Mesendoderm (in vitro differentiated cells): ENCODE measurements around the gene B3GNT9.
A peak's percentile ranks its signal among the peaks of the same experiment; 100 is the strongest.

Experiments
- DNase-seq: peaks from one replicate; pipeline ENCODE4 v3.0.0; 2013
- H2AK5ac ChIP-seq: 2 replicates; pipeline ENCODE4 v1.6.1; 2013; ENCODE audit warnings: low read length, inconsistent platforms
- H2BK120ac ChIP-seq: 2 replicates; pipeline ENCODE4 v1.6.1; 2013; ENCODE audit warnings: low read depth, mild to moderate bottlenecking, low read length, moderate library complexity, mixed read lengths
- H2BK15ac ChIP-seq: replicated peaks from 2 replicates; pipeline ENCODE4 v1.6.1; 2013; ENCODE audit warnings: low read depth, mild to moderate bottlenecking, moderate library complexity
- H2BK5ac ChIP-seq: 2 replicates; pipeline ENCODE4 v1.6.1; 2013; ENCODE audit warnings: low read length, inconsistent platforms
- H3K18ac ChIP-seq: 2 replicates; pipeline ENCODE4 v1.6.1; 2013; ENCODE audit warnings: mild to moderate bottlenecking, low read length, mixed read lengths
- H3K23ac ChIP-seq: one replicate; pipeline ENCODE4 v1.6.1; 2013; ENCODE audit warnings: low read length
- H3K27ac ChIP-seq: 2 replicates; pipeline ENCODE4 v1.5.1; 2013; ENCODE audit warnings: low read depth, mild to moderate bottlenecking, inconsistent platforms, low read length, moderate library complexity
- H3K27me3 ChIP-seq: 2 replicates; pipeline ENCODE4 v1.6.1; 2013; ENCODE audit warnings: low read length, control low read depth, mild to moderate bottlenecking, inconsistent platforms; ENCODE audit not compliant: insufficient read depth, poor library complexity
- H3K36me3 ChIP-seq: 2 replicates; pipeline ENCODE4 v1.6.1; 2013; ENCODE audit warnings: low read length, inconsistent platforms; ENCODE audit not compliant: control insufficient read depth, insufficient read depth
- H3K4ac ChIP-seq: one replicate; pipeline ENCODE4 v1.6.1; 2013; ENCODE audit warnings: low read depth, mild to moderate bottlenecking, low read length, moderate library complexity
- H3K4me1 ChIP-seq: 2 replicates; pipeline ENCODE4 v1.6.1; 2013; ENCODE audit warnings: low read depth, low read length, inconsistent platforms; ENCODE audit not compliant: control insufficient read depth
- H3K4me2 ChIP-seq: 2 replicates; pipeline ENCODE4 v1.6.1; 2013; ENCODE audit warnings: low read length
- H3K4me3 ChIP-seq: 2 replicates; pipeline ENCODE4 v1.5.1; 2013; ENCODE audit warnings: mild to moderate bottlenecking, low read length
- H3K56ac ChIP-seq: one replicate; pipeline ENCODE4 v1.6.1; 2013; ENCODE audit warnings: low read length
- H3K79me1 ChIP-seq: 2 replicates; pipeline ENCODE4 v1.6.1; 2013; ENCODE audit warnings: low read length, inconsistent platforms
- H3K79me2 ChIP-seq: 2 replicates; pipeline ENCODE4 v1.6.1; 2013; ENCODE audit warnings: mild to moderate bottlenecking, low read length; ENCODE audit not compliant: control insufficient read depth, insufficient read depth
- H3K9ac ChIP-seq: 2 replicates; pipeline ENCODE4 v1.6.1; 2013; ENCODE audit warnings: low read length, inconsistent platforms
- H4K5ac ChIP-seq: one replicate; pipeline ENCODE4 v1.6.1; 2013; ENCODE audit warnings: low read length
- H4K8ac ChIP-seq: one replicate; pipeline ENCODE4 v1.6.1; 2013; ENCODE audit warnings: low read depth, mild to moderate bottlenecking, control low read depth, low read length, moderate library complexity
- WGBS: extraction: QIAGEN DNeasy Blood & Tissue Kit; methylation state at CpG from one replicate; pipeline ENCODE4 v1.1.7; 2013; ENCODE audit warnings: low lambda C conversion rate, missing lambda C conversion rate; ENCODE audit not compliant: insufficient coverage; ENCODE audit errors: extremely low coverage; 5-methylcytosine and 5-hydroxymethylcytosine counted together

Gene B3GNT9

GRCh38 chr16:67173808-67174705 lies 23.3 kb upstream of the B3GNT9 start:
- peaks cover 12% of the 10 kb centered on the region for H3K27me3 ChIP-seq
- no CpG with 5 or more reads among the region's 71 CpGs for WGBS

GRCh38 chr16:67173323-67173722 lies 22.5 kb upstream of the B3GNT9 start:
- no peak overlapping the region for H3K27ac ChIP-seq
- H3K4ac ChIP-seq: no peak overlapping the region
- H3K4me2 ChIP-seq: no peak overlapping the region
- DNase-seq: no peak
- H3K23ac ChIP-seq: no peak overlapping the region
- peak overlapping the region; percentile 0 for H3K9ac ChIP-seq
- H3K4me3 ChIP-seq: no peak overlapping the region
- H2AK5ac ChIP-seq: no peak overlapping the region
- H4K8ac ChIP-seq: no peak overlapping the region
- peaks cover 20% of the 10 kb centered on the region for H3K27me3 ChIP-seq
- H3K56ac ChIP-seq: peak overlapping the region; percentile 82
- peaks cover 8% of the 10 kb centered on the region for H3K4me1 ChIP-seq
- WGBS: no CpG with 5 or more reads among the region's 1 CpG
- H2BK120ac ChIP-seq: no peak overlapping the region
- no peaks in the 10 kb centered on the region for H3K79me1 ChIP-seq
- H2BK5ac ChIP-seq: no peak overlapping the region
- no peak overlapping the region for H2BK15ac ChIP-seq
- no peak overlapping the region for H4K5ac ChIP-seq
- no peaks in the 10 kb centered on the region for H3K36me3 ChIP-seq
- H3K79me2 ChIP-seq: no peaks in the 10 kb centered on the region
- no peak overlapping the region for H3K18ac ChIP-seq

More at GRCh38 chr16:67173808-67174705, 23.3 kb upstream of the B3GNT9 start:
- H3K56ac ChIP-seq: peak overlapping the region; percentile 82
- H3K18ac ChIP-seq: no peak overlapping the region
- no peak overlapping the region for H3K23ac ChIP-seq
- no peak overlapping the region for H4K5ac ChIP-seq
- peak overlapping the region; percentile 68 for H3K4me2 ChIP-seq
- peak overlapping the region; percentile 17 for H3K4me3 ChIP-seq
- DNase-seq: peak; percentile 78
- no peak overlapping the region for H2AK5ac ChIP-seq
- no peak overlapping the region for H2BK120ac ChIP-seq
- no peaks in the 10 kb centered on the region for H3K36me3 ChIP-seq
- H3K79me2 ChIP-seq: no peaks in the 10 kb centered on the region
- no peak overlapping the region for H2BK5ac ChIP-seq
- peak overlapping the region; percentile 69 for H3K9ac ChIP-seq
- H3K4ac ChIP-seq: no peak overlapping the region
- H3K79me1 ChIP-seq: no peaks in the 10 kb centered on the region
- H3K4me1 ChIP-seq: peaks cover 8% of the 10 kb centered on the region
- H2BK15ac ChIP-seq: no peak overlapping the region
- H4K8ac ChIP-seq: no peak overlapping the region
- no peak overlapping the region for H3K27ac ChIP-seq

- no peak overlapping the region for H2BK120ac ChIP-seq
- H4K8ac ChIP-seq: no peak overlapping the region
- H3K23ac ChIP-seq: no peak overlapping the region
- no CpG with 5 or more reads among the region's 14 CpGs for WGBS
- H3K18ac ChIP-seq: no peak overlapping the region
- no peak overlapping the region for H4K5ac ChIP-seq
- peak overlapping the region; percentile 27 for H2AK5ac ChIP-seq
- peak overlapping the region; percentile 91 for H3K56ac ChIP-seq
- DNase-seq: peak; percentile 34
- no peaks in the 10 kb centered on the region for H3K79me2 ChIP-seq
- H2BK5ac ChIP-seq: peak overlapping the region; percentile 23
- peak overlapping the region; percentile 82 for H3K9ac ChIP-seq
- H3K27ac ChIP-seq: no peak overlapping the region
- H2BK15ac ChIP-seq: no peak overlapping the region
- H3K4me1 ChIP-seq: peaks cover 8% of the 10 kb centered on the region
- no peaks in the 10 kb centered on the region for H3K79me1 ChIP-seq
- no peak overlapping the region for H3K4ac ChIP-seq
- H3K27me3 ChIP-seq: peaks cover 40% of the 10 kb centered on the region
- no peaks in the 10 kb centered on the region for H3K36me3 ChIP-seq
- H3K4me3 ChIP-seq: peak overlapping the region; percentile 33
- peak overlapping the region; percentile 85 for H3K4me2 ChIP-seq
Observed at GRCh38 chr16:67170949-67171649, 20.3 kb upstream of the B3GNT9 start.

GRCh38 chr16:67170168-67170948 lies 19.6 kb upstream of the B3GNT9 start, which contains the start of gene NOL3:
Gene NOL3, plus strand, starts transcription at chr16:67170538.
- H3K4me1 ChIP-seq: peaks cover 8% of the 10 kb centered on the region
- no peak within 1 kb of the TSS for H2BK15ac ChIP-seq
- peak within 1 kb of the TSS; percentile 91 for H3K56ac ChIP-seq
- peak within 1 kb of the TSS; percentile 14 for H4K8ac ChIP-seq
- peak within 1 kb of the TSS; percentile 27 for H2AK5ac ChIP-seq
- H3K27me3 ChIP-seq: peaks cover 47% of the 10 kb centered on the region
- H4K5ac ChIP-seq: no peak within 1 kb of the TSS
- WGBS: no CpG with 5 or more reads among the region's 50 CpGs
- peak within 1 kb of the TSS; percentile 85 for H3K4me2 ChIP-seq
- H2BK120ac ChIP-seq: no peak within 1 kb of the TSS
- H2BK5ac ChIP-seq: peak within 1 kb of the TSS; percentile 23
- H3K9ac ChIP-seq: peak within 1 kb of the TSS; percentile 82
- H3K23ac ChIP-seq: no peak within 1 kb of the TSS
- no peaks in the 10 kb centered on the region for H3K79me1 ChIP-seq
- H3K27ac ChIP-seq: no peak within 1 kb of the TSS
- no peaks in the 10 kb centered on the region for H3K79me2 ChIP-seq
- peak within 1 kb of the TSS; percentile 82 for H3K18ac ChIP-seq
- H3K4ac ChIP-seq: peak within 1 kb of the TSS; percentile 46
- DNase-seq: peak; percentile 90
- peak within 1 kb of the TSS; percentile 33 for H3K4me3 ChIP-seq
- no peaks in the 10 kb centered on the region for H3K36me3 ChIP-seq

- peaks cover 49% of the 10 kb centered on the region for H3K27me3 ChIP-seq
- H3K23ac ChIP-seq: no peak overlapping the region
- peak overlapping the region; percentile 14 for H4K8ac ChIP-seq
- H3K36me3 ChIP-seq: no peaks in the 10 kb centered on the region
- H3K79me1 ChIP-seq: no peaks in the 10 kb centered on the region
- peak overlapping the region; percentile 78 for H3K56ac ChIP-seq
- H3K18ac ChIP-seq: peak overlapping the region; percentile 82
- no peak overlapping the region for H3K27ac ChIP-seq
- no peak overlapping the region for H3K4me3 ChIP-seq
- DNase-seq: peak; percentile 88
- H3K4me2 ChIP-seq: peak overlapping the region; percentile 28
- H3K79me2 ChIP-seq: no peaks in the 10 kb centered on the region
- no peak overlapping the region for H3K4ac ChIP-seq
- H2BK5ac ChIP-seq: no peak overlapping the region
- H3K4me1 ChIP-seq: peaks cover 8% of the 10 kb centered on the region
- no peak overlapping the region for H2BK120ac ChIP-seq
- H4K5ac ChIP-seq: no peak overlapping the region
- WGBS: no CpG with 5 or more reads among the region's 24 CpGs
- no peak overlapping the region for H2BK15ac ChIP-seq
- no peak overlapping the region for H2AK5ac ChIP-seq
- peak overlapping the region; percentile 59 for H3K9ac ChIP-seq
Observed at GRCh38 chr16:67169642-67170167, 18.9 kb upstream of the B3GNT9 start.
